Uterus (tissue), 2 donors: Measurements from ENCODE around the gene ATP11B.

ENCODE experiments used
- POLR2A ChIP-seq, 2 donors: fragments of 450-650 bp; IDR thresholded peaks; one replicate each; pipeline ENCODE4 v1.6.1; 2016; ENCODE audit warnings: antibody characterized with exemption in 2 of 2, mild to moderate bottlenecking in 1 of 2, moderate library complexity in 1 of 2
- TF ChIP-seq, protein P1 (sequence below), 4 experiments: fragments of 200-600 bp in 2 of 4; fragments of 450-650 bp in 2 of 4; sonication (generic) in 2 of 4; IDR thresholded peaks; one replicate each; pipeline ENCODE4 v1.5.1; 2016 to 2019; ENCODE audit warnings: antibody characterized with exemption in 4 of 4, mild to moderate bottlenecking in 2 of 4, moderate library complexity in 1 of 4

DNA sequence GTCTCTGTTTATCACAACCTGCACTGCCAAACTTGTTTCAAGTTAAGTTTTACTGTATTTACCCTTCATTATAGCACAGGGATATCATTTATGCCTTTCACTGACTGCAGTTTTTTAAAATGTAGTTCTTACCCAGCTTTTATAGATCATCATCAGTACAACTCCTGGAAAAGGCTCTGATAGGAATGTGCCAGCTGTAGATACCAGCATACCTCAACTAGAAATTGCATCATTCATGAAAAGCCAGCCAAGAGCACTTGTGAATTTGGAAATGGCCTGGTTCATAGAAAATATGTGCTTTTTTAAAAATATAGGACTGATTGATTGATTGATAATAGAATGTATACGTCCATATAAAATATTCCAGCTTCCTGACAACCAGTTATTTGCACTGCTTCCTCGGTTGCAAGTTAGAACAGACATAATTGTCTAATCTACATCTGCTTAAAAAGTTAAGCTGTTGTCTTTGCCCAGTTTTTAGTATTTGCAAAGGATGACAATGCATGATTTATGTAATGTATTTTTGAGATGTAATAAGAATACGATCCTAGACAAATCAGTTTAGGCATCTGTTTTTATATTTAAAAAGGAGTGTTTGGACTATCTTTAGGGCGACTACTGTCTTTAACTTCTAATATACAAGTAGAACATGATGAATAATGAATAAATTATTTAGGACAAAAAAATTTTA lies 128.5 kb downstream of the ATP11B start:
- TF ChIP-seq, protein P1, sequence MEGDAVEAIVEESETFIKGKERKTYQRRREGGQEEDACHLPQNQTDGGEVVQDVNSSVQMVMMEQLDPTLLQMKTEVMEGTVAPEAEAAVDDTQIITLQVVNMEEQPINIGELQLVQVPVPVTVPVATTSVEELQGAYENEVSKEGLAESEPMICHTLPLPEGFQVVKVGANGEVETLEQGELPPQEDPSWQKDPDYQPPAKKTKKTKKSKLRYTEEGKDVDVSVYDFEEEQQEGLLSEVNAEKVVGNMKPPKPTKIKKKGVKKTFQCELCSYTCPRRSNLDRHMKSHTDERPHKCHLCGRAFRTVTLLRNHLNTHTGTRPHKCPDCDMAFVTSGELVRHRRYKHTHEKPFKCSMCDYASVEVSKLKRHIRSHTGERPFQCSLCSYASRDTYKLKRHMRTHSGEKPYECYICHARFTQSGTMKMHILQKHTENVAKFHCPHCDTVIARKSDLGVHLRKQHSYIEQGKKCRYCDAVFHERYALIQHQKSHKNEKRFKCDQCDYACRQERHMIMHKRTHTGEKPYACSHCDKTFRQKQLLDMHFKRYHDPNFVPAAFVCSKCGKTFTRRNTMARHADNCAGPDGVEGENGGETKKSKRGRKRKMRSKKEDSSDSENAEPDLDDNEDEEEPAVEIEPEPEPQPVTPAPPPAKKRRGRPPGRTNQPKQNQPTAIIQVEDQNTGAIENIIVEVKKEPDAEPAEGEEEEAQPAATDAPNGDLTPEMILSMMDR (IDR thresholded peaks at IDR 0.05), result no peak
- no peak for TF ChIP-seq POLR2A (IDR thresholded peaks at IDR 0.05)
